BLaER1 (cell line): ENCODE measurements around the gene COL18A1.
A peak's percentile ranks its signal among the peaks of the same experiment; 100 is the strongest.

ENCODE experiments used
- H3K27ac ChIP-seq: shearing (Covaris generic); formaldehyde crosslinking; 2 replicates; pipeline ENCODE4 v1.8.1; 2022
- H3K27me3 ChIP-seq: shearing (Covaris generic); formaldehyde crosslinking; 2 replicates; pipeline ENCODE4 v1.8.1; 2022
- H3K36me3 ChIP-seq: shearing (Covaris generic); formaldehyde crosslinking; 2 replicates; pipeline ENCODE4 v1.8.1; 2022
- H3K4me1 ChIP-seq: shearing (Covaris generic); formaldehyde crosslinking; 2 replicates; pipeline ENCODE4 v1.8.1; 2022
- H3K4me2 ChIP-seq: shearing (Covaris generic); formaldehyde crosslinking; 2 replicates; pipeline ENCODE4 v1.8.1; 2022
- H3K4me3 ChIP-seq: shearing (Covaris generic); formaldehyde crosslinking; 2 replicates; pipeline ENCODE4 v1.8.1; 2022
- H3K9ac ChIP-seq: shearing (Covaris generic); formaldehyde crosslinking; 2 replicates; pipeline ENCODE4 v1.8.1; 2022
- H3K9me3 ChIP-seq: shearing (Covaris generic); formaldehyde crosslinking; 2 replicates; pipeline ENCODE4 v1.8.1; 2022
- H4K20me1 ChIP-seq: shearing (Covaris generic); formaldehyde crosslinking; 2 replicates; pipeline ENCODE4 v1.8.1; 2022
- Cebpa-rat ChIP-seq: shearing (Covaris generic); IDR thresholded peaks from 2 replicates; pipeline ENCODE4 v1.8.1; 2022

COL18A1 gene

DNA sequence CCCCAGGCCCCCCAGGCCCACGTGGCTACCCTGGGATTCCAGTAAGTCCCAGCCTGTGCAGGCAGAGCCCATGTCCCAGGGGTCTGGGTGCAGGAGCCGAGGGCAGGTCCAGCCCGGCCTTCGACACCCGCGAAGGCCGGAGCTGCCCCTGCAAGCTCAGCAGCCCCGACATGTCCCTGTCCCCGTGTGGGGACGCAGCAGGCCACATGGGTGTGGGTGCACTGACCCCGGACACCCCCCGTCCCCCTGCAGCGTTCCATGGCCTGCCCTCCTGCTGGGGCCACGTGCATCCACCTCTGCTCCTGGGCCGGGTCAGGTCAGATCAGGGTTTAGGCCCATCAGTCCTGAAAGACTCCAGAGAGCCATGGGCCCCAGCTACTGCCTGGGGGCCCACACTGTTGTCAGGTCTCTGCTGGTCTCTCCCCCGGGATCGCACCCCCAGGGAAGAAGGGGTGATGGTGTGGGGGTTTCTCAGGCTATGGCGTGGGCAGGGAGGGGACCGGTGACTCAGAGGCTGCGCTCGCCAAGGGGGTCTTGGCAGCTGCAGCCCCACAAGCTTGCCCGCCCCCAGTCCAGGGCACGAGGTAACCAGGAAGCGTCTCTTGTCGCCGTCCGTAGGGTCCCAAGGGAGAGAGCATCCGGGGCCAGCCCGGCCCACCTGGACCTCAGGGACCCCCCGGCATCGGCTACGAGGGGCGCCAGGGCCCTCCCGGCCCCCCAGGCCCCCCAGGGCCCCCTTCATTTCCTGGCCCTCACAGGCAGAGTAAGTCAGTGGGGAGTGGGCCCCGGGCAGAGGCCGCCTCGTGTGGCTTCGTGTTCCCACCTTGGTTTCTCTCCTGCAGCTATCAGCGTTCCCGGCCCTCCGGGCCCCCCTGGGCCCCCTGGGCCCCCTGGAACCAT is 99.8 kb downstream of the COL18A1 start:
- no peaks in the 10 kb centered on the region for H3K27me3 ChIP-seq
- peak overlapping the region; percentile 34 for H3K9ac ChIP-seq
- TF ChIP-seq Cebpa-rat = no peak
- peaks cover 5% of the 10 kb centered on the region; the same call in 1 of the 2 replicates for H3K9me3 ChIP-seq
- peak overlapping the region; percentile 18; the same call in 1 of the 2 replicates for H3K27ac ChIP-seq
- no peaks in the 10 kb centered on the region for H4K20me1 ChIP-seq
- H3K4me2 ChIP-seq = peak overlapping the region; percentile 52
- H3K36me3 ChIP-seq = no peaks in the 10 kb centered on the region; the same call in 1 of the 2 replicates
- H3K4me1 ChIP-seq = peaks cover 20% of the 10 kb centered on the region
- H3K4me3 ChIP-seq = no peak overlapping the region

GRCh38 chr21:45505416-45506021 is 100.6 kb downstream of the COL18A1 start:
- Histone ChIP-seq H3K4me1 (peaks cover 20% of the 10 kb centered on the region), H3K36me3 (no peaks in the 10 kb centered on the region; the same call in 1 of the 2 replicates), H3K4me2 (peak overlapping the region; percentile 52; the same call in 1 of the 2 replicates), H4K20me1 (no peaks in the 10 kb centered on the region), H3K27ac (peak overlapping the region; percentile 18; the same call in 1 of the 2 replicates), H3K4me3 (no peak overlapping the region), H3K9me3 (no peaks in the 10 kb centered on the region), H3K9ac (no peak overlapping the region), H3K27me3 (no peaks in the 10 kb centered on the region)
- TF ChIP-seq Cebpa-rat = no peak

GRCh38 chr21:45506241-45506817 is 101.4 kb downstream of the COL18A1 start:
- H3K9me3 ChIP-seq = no peaks in the 10 kb centered on the region
- H3K4me1 ChIP-seq = peaks cover 20% of the 10 kb centered on the region
- no peak overlapping the region for H3K27ac ChIP-seq
- H4K20me1 ChIP-seq = peaks cover 2% of the 10 kb centered on the region; the same call in 1 of the 2 replicates
- TF ChIP-seq Cebpa-rat = no peak
- no peak overlapping the region for H3K9ac ChIP-seq
- no peaks in the 10 kb centered on the region for H3K27me3 ChIP-seq
- no peak overlapping the region for H3K4me2 ChIP-seq
- H3K4me3 ChIP-seq = no peak overlapping the region
- no peaks in the 10 kb centered on the region; the same call in 1 of the 2 replicates for H3K36me3 ChIP-seq

- Histone ChIP-seq H3K4me2 (no peak overlapping the region), H3K4me3 (no peak overlapping the region), H3K4me1 (peaks cover 22% of the 10 kb centered on the region), H3K9me3 (no peaks in the 10 kb centered on the region), H3K36me3 (peaks cover 6% of the 10 kb centered on the region), H3K9ac (no peak overlapping the region), H4K20me1 (peaks cover 8% of the 10 kb centered on the region), H3K27me3 (no peaks in the 10 kb centered on the region), H3K27ac (no peak overlapping the region)
- TF ChIP-seq Cebpa-rat = no peak
Observed at GRCh38 chr21:45506836-45507522, 102.0 kb downstream of the COL18A1 start.

DNA sequence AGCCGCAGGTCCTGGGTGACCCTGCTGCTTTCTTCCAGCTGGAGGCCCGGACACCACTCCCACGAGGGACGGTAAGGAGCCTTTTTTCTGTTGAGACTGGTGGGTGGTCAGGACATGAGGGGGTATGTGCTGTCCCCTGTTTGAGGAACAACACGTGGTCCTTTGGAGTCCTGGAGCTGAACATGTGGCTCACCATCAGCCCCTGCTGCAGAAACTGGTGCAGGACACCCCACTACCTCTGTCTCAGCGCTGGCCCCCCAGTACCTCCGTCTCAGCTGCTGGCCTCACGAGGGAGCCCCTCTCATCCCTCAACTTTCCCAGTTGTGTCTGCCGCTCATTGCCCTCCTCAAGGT is 102.5 kb downstream of the COL18A1 start:
- H3K27ac ChIP-seq = no peak overlapping the region
- H3K9me3 ChIP-seq = no peaks in the 10 kb centered on the region

GRCh38 chr21:45507888-45508508 is 103.0 kb downstream of the COL18A1 start:
- Histone ChIP-seq H3K4me2 (no peak overlapping the region), H3K4me3 (no peak overlapping the region), H3K9me3 (no peaks in the 10 kb centered on the region), H3K36me3 (peaks cover 16% of the 10 kb centered on the region), H3K27ac (no peak overlapping the region), H3K4me1 (peaks cover 29% of the 10 kb centered on the region), H3K9ac (no peak overlapping the region), H4K20me1 (peaks cover 18% of the 10 kb centered on the region), H3K27me3 (no peaks in the 10 kb centered on the region)
- no peak for TF ChIP-seq Cebpa-rat

More for the DNA sequence above, 102.5 kb downstream of the COL18A1 start:
- H3K9ac ChIP-seq = no peak overlapping the region
- peaks cover 13% of the 10 kb centered on the region for H4K20me1 ChIP-seq
- peaks cover 24% of the 10 kb centered on the region for H3K4me1 ChIP-seq
- no peak overlapping the region for H3K4me2 ChIP-seq
- no peak overlapping the region for H3K4me3 ChIP-seq
- TF ChIP-seq Cebpa-rat = no peak
- H3K36me3 ChIP-seq = peaks cover 11% of the 10 kb centered on the region
- H3K27me3 ChIP-seq = no peaks in the 10 kb centered on the region

DNA sequence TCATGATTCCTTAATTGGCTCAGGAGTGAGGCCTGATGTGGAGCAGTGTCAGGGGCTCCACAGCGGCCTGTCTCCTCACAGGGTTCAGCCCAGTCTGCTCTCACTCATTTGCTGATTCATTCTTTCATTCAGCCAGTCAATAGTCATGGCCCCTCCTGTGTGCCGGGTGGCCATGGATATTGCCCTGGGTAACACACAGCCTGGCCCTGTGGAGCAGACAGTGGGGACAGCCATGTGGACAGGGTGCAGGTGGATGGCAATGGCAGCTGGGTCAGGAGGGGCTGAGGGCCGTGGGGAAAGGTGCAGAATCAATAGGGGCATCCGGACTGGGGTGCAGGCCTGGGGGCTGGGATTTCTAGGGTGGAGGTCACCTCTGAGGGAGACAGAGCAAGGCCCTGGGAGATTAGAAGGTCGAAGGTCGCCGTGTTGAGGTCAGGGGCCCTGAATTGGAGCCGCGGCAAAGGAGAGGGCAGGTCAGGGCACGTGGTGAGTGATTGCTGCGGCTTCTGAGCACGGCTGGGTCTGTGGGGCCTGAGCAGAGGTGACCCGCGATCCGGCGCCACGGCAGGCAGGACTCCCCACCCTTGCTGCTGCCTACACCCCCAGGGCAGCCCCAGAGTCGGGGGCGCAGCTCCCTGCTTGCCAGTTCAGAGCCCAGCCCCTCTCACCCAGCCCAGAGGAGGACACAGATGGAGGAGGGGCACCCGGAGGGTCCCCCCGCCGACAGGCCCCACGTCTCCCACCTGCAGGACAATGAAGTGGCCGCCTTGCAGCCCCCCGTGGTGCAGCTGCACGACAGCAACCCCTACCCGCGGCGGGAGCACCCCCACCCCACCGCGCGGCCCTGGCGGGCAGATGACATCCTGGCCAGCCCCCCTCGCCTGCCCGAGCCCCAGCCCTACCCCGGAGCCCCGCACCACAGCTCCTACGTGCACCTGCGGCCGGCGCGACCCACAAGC is 103.9 kb downstream of the COL18A1 start:
- Histone ChIP-seq H3K9me3 (no peaks in the 10 kb centered on the region), H3K27ac (no peak overlapping the region), H4K20me1 (peaks cover 25% of the 10 kb centered on the region), H3K9ac (no peak overlapping the region), H3K4me3 (no peak overlapping the region), H3K36me3 (peaks cover 25% of the 10 kb centered on the region), H3K4me1 (peaks cover 36% of the 10 kb centered on the region), H3K4me2 (no peak overlapping the region), H3K27me3 (no peaks in the 10 kb centered on the region)
- no peak for TF ChIP-seq Cebpa-rat

DNA sequence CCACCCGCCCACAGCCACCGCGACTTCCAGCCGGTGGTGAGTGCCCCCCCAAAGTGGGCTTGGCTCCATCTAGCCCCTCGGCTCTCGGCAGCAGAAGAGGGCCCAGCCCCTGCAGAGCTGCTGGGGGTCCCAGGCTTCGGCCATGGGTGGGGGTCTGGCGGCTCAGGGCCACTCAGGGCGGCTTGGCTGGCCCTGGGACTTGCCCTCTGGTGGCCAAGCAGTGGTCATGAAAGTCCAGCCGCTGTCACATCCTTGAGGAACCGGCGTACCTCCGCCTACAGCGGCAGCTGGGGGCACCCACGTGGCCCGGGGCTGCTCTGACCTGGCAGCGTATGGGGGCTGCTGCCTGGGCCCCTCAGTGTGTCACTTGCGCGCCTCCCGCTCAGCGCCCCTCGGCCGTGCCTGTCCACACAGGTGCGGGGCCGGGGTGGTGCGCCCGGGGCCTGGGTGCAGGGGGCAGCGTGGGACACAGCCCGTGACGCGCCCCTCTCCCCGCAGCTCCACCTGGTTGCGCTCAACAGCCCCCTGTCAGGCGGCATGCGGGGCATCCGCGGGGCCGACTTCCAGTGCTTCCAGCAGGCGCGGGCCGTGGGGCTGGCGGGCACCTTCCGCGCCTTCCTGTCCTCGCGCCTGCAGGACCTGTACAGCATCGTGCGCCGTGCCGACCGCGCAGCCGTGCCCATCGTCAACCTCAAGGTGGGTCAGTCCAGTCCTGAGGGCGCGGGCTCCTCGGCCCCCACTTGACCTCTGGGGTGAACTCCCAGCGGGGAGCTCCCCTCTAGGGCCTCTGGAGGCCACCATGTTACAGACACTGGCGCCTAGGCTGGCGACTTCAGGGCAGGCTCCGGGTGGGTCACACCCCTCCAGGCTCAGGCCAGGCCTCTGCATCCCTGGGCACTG is 104.9 kb downstream of the COL18A1 start:
- Histone ChIP-seq H3K27ac (no peak overlapping the region), H3K4me2 (no peak overlapping the region), H3K4me3 (no peak overlapping the region), H3K36me3 (peaks cover 34% of the 10 kb centered on the region), H3K9ac (no peak overlapping the region), H3K27me3 (no peaks in the 10 kb centered on the region), H4K20me1 (peaks cover 31% of the 10 kb centered on the region), H3K4me1 (peaks cover 36% of the 10 kb centered on the region), H3K9me3 (no peaks in the 10 kb centered on the region)
- no peak for TF ChIP-seq Cebpa-rat
